Measurements from ENCODE around the gene ESR2.

Gene ESR2

GRCh38 chr14:64109819-64110554 lies 184.2 kb downstream of the ESR2 start:
- Histone ChIP-seq H3K4me1 (ENCODE audit: control insufficient read depth in 1 of 2, insufficient read depth in 2 of 2, low read length in 2 of 2) (peaks cover 3 to 11% of the 10 kb centered on the region in 2 donors), H3K9me3 (ENCODE audit: control insufficient read depth in 1 of 2, low read length in 2 of 2) (no peaks in the 10 kb centered on the region), H3K27ac (ENCODE audit: low read depth, low read length) (no peak overlapping the region), H3K4me3 (ENCODE audit: low read depth in 1 of 2, low read length in 2 of 2) (no peak overlapping the region), H3K36me3 (ENCODE audit: control insufficient read depth in 1 of 2, insufficient read depth in 2 of 2, low read length in 2 of 2) (peaks cover 0 to 16% of the 10 kb centered on the region in 2 donors), H3K9ac (ENCODE audit: low read depth in 1 of 2, low read length in 2 of 2) (no peak overlapping the region), H3K27me3 (ENCODE audit: control insufficient read depth in 1 of 2, insufficient read depth in 2 of 2, low read length in 2 of 2) (no peaks in the 10 kb centered on the region)

GRCh38 chr14:64107438-64107837 lies 186.7 kb downstream of the ESR2 start:
- Histone ChIP-seq H3K4me1 (ENCODE audit: control insufficient read depth in 1 of 2, insufficient read depth in 2 of 2, low read length in 2 of 2) (peaks cover 3% of the 10 kb centered on the region in 2 donors), H3K36me3 (ENCODE audit: control insufficient read depth in 1 of 2, insufficient read depth in 2 of 2, low read length in 2 of 2) (peaks cover 0 to 17% of the 10 kb centered on the region in 2 donors)

GRCh38 chr14:64098120-64098519 lies 196.1 kb downstream of the ESR2 start:
- Histone ChIP-seq H3K27ac (ENCODE audit: low read depth, low read length) (no peak overlapping the region), H3K27me3 (ENCODE audit: control insufficient read depth in 1 of 2, insufficient read depth in 2 of 2, low read length in 2 of 2) (no peaks in the 10 kb centered on the region), H3K4me3 (ENCODE audit: low read depth in 1 of 2, low read length in 2 of 2) (no peak overlapping the region), H3K9ac (ENCODE audit: low read depth in 1 of 2, low read length in 2 of 2) (no peak overlapping the region), H3K4me1 (ENCODE audit: control insufficient read depth in 1 of 2, insufficient read depth in 2 of 2, low read length in 2 of 2) (peaks cover 0 to 8% of the 10 kb centered on the region in 2 donors), H3K9me3 (ENCODE audit: control insufficient read depth in 1 of 2, low read length in 2 of 2) (no peaks in the 10 kb centered on the region), H3K36me3 (ENCODE audit: control insufficient read depth in 1 of 2, insufficient read depth in 2 of 2, low read length in 2 of 2) (peaks cover 0 to 15% of the 10 kb centered on the region in 2 donors)

More at GRCh38 chr14:64107438-64107837, 186.7 kb downstream of the ESR2 start:
- H3K27me3 ChIP-seq (ENCODE audit: control insufficient read depth in 1 of 2, insufficient read depth in 2 of 2, low read length in 2 of 2), result no peaks in the 10 kb centered on the region
- H3K27ac ChIP-seq (ENCODE audit: low read depth, low read length), result no peak overlapping the region
- H3K4me3 ChIP-seq (ENCODE audit: low read depth in 1 of 2, low read length in 2 of 2), result no peak overlapping the region
- H3K9me3 ChIP-seq (ENCODE audit: control insufficient read depth in 1 of 2, low read length in 2 of 2), result no peaks in the 10 kb centered on the region
- H3K9ac ChIP-seq (ENCODE audit: low read depth in 1 of 2, low read length in 2 of 2), result no peak overlapping the region

- no peak overlapping the region for H3K9ac ChIP-seq (ENCODE audit: low read depth in 1 of 2, low read length in 2 of 2)
- H3K4me3 ChIP-seq (ENCODE audit: low read depth in 1 of 2, low read length in 2 of 2), result no peak overlapping the region
- H3K4me1 ChIP-seq (ENCODE audit: control insufficient read depth in 1 of 2, insufficient read depth in 2 of 2, low read length in 2 of 2), result peaks cover 0 to 29% of the 10 kb centered on the region in 2 donors
- no peak overlapping the region for H3K27ac ChIP-seq (ENCODE audit: low read depth, low read length)
- peaks cover 0 to 9% of the 10 kb centered on the region in 2 donors for H3K36me3 ChIP-seq (ENCODE audit: control insufficient read depth in 1 of 2, insufficient read depth in 2 of 2, low read length in 2 of 2)
- no peaks in the 10 kb centered on the region for H3K9me3 ChIP-seq (ENCODE audit: control insufficient read depth in 1 of 2, low read length in 2 of 2)
- H3K27me3 ChIP-seq (ENCODE audit: control insufficient read depth in 1 of 2, insufficient read depth in 2 of 2, low read length in 2 of 2), result no peaks in the 10 kb centered on the region
Measured at GRCh38 chr14:64095620-64096019, 198.6 kb downstream of the ESR2 start.

GRCh38 chr14:64092940-64093339 lies 201.2 kb downstream of the ESR2 start:
- Histone ChIP-seq H3K27me3 (ENCODE audit: control insufficient read depth in 1 of 2, insufficient read depth in 2 of 2, low read length in 2 of 2) (no peaks in the 10 kb centered on the region), H3K9me3 (ENCODE audit: control insufficient read depth in 1 of 2, low read length in 2 of 2) (no peaks in the 10 kb centered on the region), H3K4me1 (ENCODE audit: control insufficient read depth in 1 of 2, insufficient read depth in 2 of 2, low read length in 2 of 2) (peaks cover 0 to 22% of the 10 kb centered on the region in 2 donors), H3K9ac (ENCODE audit: low read depth in 1 of 2, low read length in 2 of 2) (no peak overlapping the region), H3K4me3 (ENCODE audit: low read depth in 1 of 2, low read length in 2 of 2) (no peak overlapping the region), H3K27ac (ENCODE audit: low read depth, low read length) (no peak overlapping the region), H3K36me3 (ENCODE audit: control insufficient read depth in 1 of 2, insufficient read depth in 2 of 2, low read length in 2 of 2) (peaks cover 0 to 5% of the 10 kb centered on the region in 2 donors)

GRCh38 chr14:64092338-64092737 lies 201.8 kb downstream of the ESR2 start:
- Histone ChIP-seq H3K27ac (ENCODE audit: low read depth, low read length) (no peak overlapping the region), H3K4me3 (ENCODE audit: low read depth in 1 of 2, low read length in 2 of 2) (no peak overlapping the region), H3K9me3 (ENCODE audit: control insufficient read depth in 1 of 2, low read length in 2 of 2) (no peaks in the 10 kb centered on the region), H3K27me3 (ENCODE audit: control insufficient read depth in 1 of 2, insufficient read depth in 2 of 2, low read length in 2 of 2) (no peaks in the 10 kb centered on the region), H3K9ac (ENCODE audit: low read depth in 1 of 2, low read length in 2 of 2) (no peak overlapping the region), H3K36me3 (ENCODE audit: control insufficient read depth in 1 of 2, insufficient read depth in 2 of 2, low read length in 2 of 2) (peaks cover 0 to 5% of the 10 kb centered on the region in 2 donors), H3K4me1 (ENCODE audit: control insufficient read depth in 1 of 2, insufficient read depth in 2 of 2, low read length in 2 of 2) (peaks cover 0 to 20% of the 10 kb centered on the region in 2 donors)

- Histone ChIP-seq H3K4me1 (ENCODE audit: control insufficient read depth in 1 of 2, insufficient read depth in 2 of 2, low read length in 2 of 2) (peaks cover 0 to 22% of the 10 kb centered on the region in 2 donors), H3K4me3 (ENCODE audit: low read depth in 1 of 2, low read length in 2 of 2) (no peak overlapping the region), H3K27me3 (ENCODE audit: control insufficient read depth in 1 of 2, insufficient read depth in 2 of 2, low read length in 2 of 2) (no peaks in the 10 kb centered on the region), H3K27ac (ENCODE audit: low read depth, low read length) (no peak overlapping the region), H3K9me3 (ENCODE audit: control insufficient read depth in 1 of 2, low read length in 2 of 2) (no peaks in the 10 kb centered on the region), H3K36me3 (ENCODE audit: control insufficient read depth in 1 of 2, insufficient read depth in 2 of 2, low read length in 2 of 2) (peaks cover 0 to 4% of the 10 kb centered on the region in 2 donors), H3K9ac (ENCODE audit: low read depth in 1 of 2, low read length in 2 of 2) (no peak overlapping the region)
Measured at GRCh38 chr14:64091217-64091616, 203.0 kb downstream of the ESR2 start.

GRCh38 chr14:64089920-64090319 lies 204.3 kb downstream of the ESR2 start:
- H3K36me3 ChIP-seq (ENCODE audit: control insufficient read depth in 1 of 2, insufficient read depth in 2 of 2, low read length in 2 of 2), result peaks cover 0 to 2% of the 10 kb centered on the region in 2 donors
- peaks cover 0 to 28% of the 10 kb centered on the region in 2 donors for H3K4me1 ChIP-seq (ENCODE audit: control insufficient read depth in 1 of 2, insufficient read depth in 2 of 2, low read length in 2 of 2)
- H3K27me3 ChIP-seq (ENCODE audit: control insufficient read depth in 1 of 2, insufficient read depth in 2 of 2, low read length in 2 of 2), result no peaks in the 10 kb centered on the region
- H3K9ac ChIP-seq (ENCODE audit: low read depth in 1 of 2, low read length in 2 of 2), result no peak overlapping the region
- H3K9me3 ChIP-seq (ENCODE audit: control insufficient read depth in 1 of 2, low read length in 2 of 2), result no peaks in the 10 kb centered on the region
- H3K27ac ChIP-seq (ENCODE audit: low read depth, low read length), result no peak overlapping the region
- H3K4me3 ChIP-seq (ENCODE audit: low read depth in 1 of 2, low read length in 2 of 2), result no peak overlapping the region

GRCh38 chr14:64088647-64088964 lies 205.6 kb downstream of the ESR2 start:
- peaks cover 0 to 28% of the 10 kb centered on the region in 2 donors for H3K4me1 ChIP-seq (ENCODE audit: control insufficient read depth in 1 of 2, insufficient read depth in 2 of 2, low read length in 2 of 2)
- H3K9me3 ChIP-seq (ENCODE audit: control insufficient read depth in 1 of 2, low read length in 2 of 2), result no peaks in the 10 kb centered on the region
- no peak overlapping the region for H3K9ac ChIP-seq (ENCODE audit: low read depth in 1 of 2, low read length in 2 of 2)
- H3K4me3 ChIP-seq (ENCODE audit: low read depth in 1 of 2, low read length in 2 of 2), result no peak overlapping the region
- no peaks in the 10 kb centered on the region for H3K27me3 ChIP-seq (ENCODE audit: control insufficient read depth in 1 of 2, insufficient read depth in 2 of 2, low read length in 2 of 2)
- H3K27ac ChIP-seq (ENCODE audit: low read depth, low read length), result no peak overlapping the region
- H3K36me3 ChIP-seq (ENCODE audit: control insufficient read depth in 1 of 2, insufficient read depth in 2 of 2, low read length in 2 of 2), result peaks cover 0 to 2% of the 10 kb centered on the region in 2 donors

- H3K9ac ChIP-seq (ENCODE audit: low read depth in 1 of 2, low read length in 2 of 2), result no peak overlapping the region
- no peaks in the 10 kb centered on the region for H3K9me3 ChIP-seq (ENCODE audit: control insufficient read depth in 1 of 2, low read length in 2 of 2)
- H3K27ac ChIP-seq (ENCODE audit: low read depth, low read length), result no peak overlapping the region
- H3K4me3 ChIP-seq (ENCODE audit: low read depth in 1 of 2, low read length in 2 of 2), result no peak overlapping the region
- peaks cover 16 to 37% of the 10 kb centered on the region in 2 donors for H3K36me3 ChIP-seq (ENCODE audit: control insufficient read depth in 1 of 2, insufficient read depth in 2 of 2, low read length in 2 of 2)
- H3K4me1 ChIP-seq (ENCODE audit: control insufficient read depth in 1 of 2, insufficient read depth in 2 of 2, low read length in 2 of 2), result peaks cover 0 to 8% of the 10 kb centered on the region in 2 donors
- H3K27me3 ChIP-seq (ENCODE audit: control insufficient read depth in 1 of 2, insufficient read depth in 2 of 2, low read length in 2 of 2), result no peaks in the 10 kb centered on the region
Measured at GRCh38 chr14:64082837-64083236, 211.3 kb downstream of the ESR2 start.
